Upper lobe of left lung (tissue), 4 donors: Measurements from ENCODE around the gene SPATS2.

Experiments
- EP300 ChIP-seq, 4 donors: sonication (generic); formaldehyde crosslinking; IDR thresholded peaks; one replicate each; pipeline ENCODE4 v1.5.1; 2017; ENCODE audit warnings: antibody characterized with exemption in 4 of 4, control low read depth in 2 of 4
- POLR2A ChIP-seq, 4 donors: fragments of 450-650 bp; IDR thresholded peaks; one replicate each; pipeline ENCODE4 v1.5.1; 2016 to 2017; ENCODE audit warnings: antibody characterized with exemption in 4 of 4, mild to moderate bottlenecking in 2 of 4
- POLR2AphosphoS5 ChIP-seq, 2 donors: sonication (generic); formaldehyde crosslinking; IDR thresholded peaks; one replicate each; pipeline ENCODE4 v1.5.1; 2017; ENCODE audit warnings: antibody characterized with exemption in 2 of 2
- TF ChIP-seq, protein P1 (sequence below), 6 experiments: fragments of 450-650 bp in 4 of 6; fragments of 200-600 bp in 2 of 6; sonication (generic) in 2 of 6; IDR thresholded peaks; one replicate each; pipeline ENCODE4 v1.5.1; 2016 to 2019; ENCODE audit warnings: antibody characterized with exemption in 6 of 6

DNA sequence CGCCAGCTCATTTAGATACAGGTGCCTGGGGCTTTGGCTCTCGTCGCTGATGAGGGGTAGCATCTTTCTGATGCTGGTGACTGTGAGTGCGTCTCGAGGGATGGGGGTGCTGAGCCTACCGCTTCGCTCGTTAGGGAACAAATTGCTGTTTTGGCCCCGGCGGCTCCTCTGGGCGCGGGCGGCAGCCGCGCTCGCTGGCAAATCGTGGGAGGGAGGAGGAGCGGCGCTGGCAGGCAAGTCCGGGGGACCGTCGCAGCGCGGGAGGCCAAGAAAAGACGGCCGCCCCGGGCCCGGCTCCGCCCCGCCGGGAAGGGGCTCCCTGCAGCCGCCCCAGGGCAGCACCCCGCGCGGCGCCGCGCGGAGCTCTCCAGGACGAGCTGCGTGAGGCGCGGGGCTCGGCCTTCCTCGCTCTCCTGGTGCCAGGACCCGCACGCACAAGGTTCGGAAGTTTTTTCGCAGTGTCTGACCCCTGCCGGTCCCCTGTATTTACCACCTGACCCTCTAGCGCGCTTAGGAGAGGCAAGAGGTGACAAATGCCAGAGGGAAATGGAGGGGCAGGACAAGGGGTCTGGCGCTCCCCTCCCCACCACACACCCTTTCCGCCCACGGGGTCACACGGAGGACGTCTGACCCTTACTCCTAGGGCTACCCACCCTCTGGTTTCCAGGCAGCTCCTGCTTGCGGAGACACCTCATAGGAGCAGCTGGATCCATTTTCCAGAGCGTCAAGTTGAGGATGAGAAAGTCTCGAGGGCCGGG, 170.7 kb downstream of the SPATS2 start:
- TF ChIP-seq EP300 (IDR thresholded peaks at IDR 0.05) (no peak), POLR2AphosphoS5 (IDR thresholded peaks at IDR 0.05) (no peak), POLR2A (IDR thresholded peaks at IDR 0.05) (no peak)
- TF ChIP-seq, protein P1, sequence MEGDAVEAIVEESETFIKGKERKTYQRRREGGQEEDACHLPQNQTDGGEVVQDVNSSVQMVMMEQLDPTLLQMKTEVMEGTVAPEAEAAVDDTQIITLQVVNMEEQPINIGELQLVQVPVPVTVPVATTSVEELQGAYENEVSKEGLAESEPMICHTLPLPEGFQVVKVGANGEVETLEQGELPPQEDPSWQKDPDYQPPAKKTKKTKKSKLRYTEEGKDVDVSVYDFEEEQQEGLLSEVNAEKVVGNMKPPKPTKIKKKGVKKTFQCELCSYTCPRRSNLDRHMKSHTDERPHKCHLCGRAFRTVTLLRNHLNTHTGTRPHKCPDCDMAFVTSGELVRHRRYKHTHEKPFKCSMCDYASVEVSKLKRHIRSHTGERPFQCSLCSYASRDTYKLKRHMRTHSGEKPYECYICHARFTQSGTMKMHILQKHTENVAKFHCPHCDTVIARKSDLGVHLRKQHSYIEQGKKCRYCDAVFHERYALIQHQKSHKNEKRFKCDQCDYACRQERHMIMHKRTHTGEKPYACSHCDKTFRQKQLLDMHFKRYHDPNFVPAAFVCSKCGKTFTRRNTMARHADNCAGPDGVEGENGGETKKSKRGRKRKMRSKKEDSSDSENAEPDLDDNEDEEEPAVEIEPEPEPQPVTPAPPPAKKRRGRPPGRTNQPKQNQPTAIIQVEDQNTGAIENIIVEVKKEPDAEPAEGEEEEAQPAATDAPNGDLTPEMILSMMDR (IDR thresholded peaks at IDR 0.05) = no peak
